ENCODE results near the gene NAIF1.

NAIF1 gene

GRCh38 chr9:128102196-128102595 is 35.1 kb upstream of the NAIF1 start:
- DNase-seq: no peak

GRCh38 chr9:128101690-128102089 is 34.6 kb upstream of the NAIF1 start:
- no peak for DNase-seq

GRCh38 chr9:128101231-128101661 is 34.1 kb upstream of the NAIF1 start:
- no peak for DNase-seq

GRCh38 chr9:128100581-128100980 is 33.5 kb upstream of the NAIF1 start:
- no peak for DNase-seq

GRCh38 chr9:128099932-128100491 is 32.9 kb upstream of the NAIF1 start:
- no peak for DNase-seq

GRCh38 chr9:128099231-128099931 is 32.3 kb upstream of the NAIF1 start:
- DNase-seq: no peak

GRCh38 chr9:128098297-128099230 is 31.4 kb upstream of the NAIF1 start:
- peak; percentile 76 for DNase-seq

GRCh38 chr9:128097543-128098296 is 30.6 kb upstream of the NAIF1 start:
- DNase-seq: no peak

GRCh38 chr9:128096616-128097536 is 29.8 kb upstream of the NAIF1 start:
- DNase-seq: no peak

- no peak for DNase-seq
These were observed 27.9 kb upstream of the NAIF1 start for GRCh38 chr9:128094950-128095544.

GRCh38 chr9:128094166-128094949 is 27.2 kb upstream of the NAIF1 start:
- peak; percentile 63 for DNase-seq

GRCh38 chr9:128093011-128093410 is 25.9 kb upstream of the NAIF1 start:
- DNase-seq: no peak

GRCh38 chr9:128092199-128092977 is 25.3 kb upstream of the NAIF1 start:
- no peak for DNase-seq

GRCh38 chr9:128091571-128091970 is 24.5 kb upstream of the NAIF1 start:
- no peak for DNase-seq

GRCh38 chr9:128091144-128091543 is 24.0 kb upstream of the NAIF1 start:
- DNase-seq: no peak

- no peak for DNase-seq
These were observed 22.2 kb upstream of the NAIF1 start for GRCh38 chr9:128089299-128089698.

- DNase-seq: no peak
These were observed 21.3 kb upstream of the NAIF1 start for GRCh38 chr9:128088253-128088945.

GRCh38 chr9:128087262-128087661 is 20.1 kb upstream of the NAIF1 start:
- DNase-seq: no peak

GRCh38 chr9:128085943-128086342 is 18.8 kb upstream of the NAIF1 start:
- DNase-seq: no peak
